H1 (cell line): ENCODE data around the gene HSF2. TPM values are rescaled to one million over a fixed set of nuclear protein-coding genes. Genes with fewer than 3 reads are reported as not detected.

ENCODE experiments used
- polyA plus RNA-seq, 7 experiments: library from polyadenylated mRNA; depleted of rRNA in 3 of 7; stranded (reverse) in 5 of 7; unstranded in 2 of 7; fragments of >200 nt in 5 of 7; fragments of 200-250 nt in 2 of 7; gene quantifications; 1 replicate in 5 of 7; 2 replicates in 1 of 7; 4 replicates in 1 of 7; pipeline versions ENCODE4 v1.2.1 to v1.2.3, GENCODE V29; 2011 to 2013; ENCODE audit warnings: missing spikeins in 2 of 7, mixed read lengths in 2 of 7
- small RNA-seq: library from polyadenylated mRNA; stranded (forward); fragments of <200 nt; extraction: miRNeasy Mini kit (QIAGEN cat#:217004); gene quantifications from one replicate; pipeline ENCODE3, GENCODE V24; 2013; ENCODE audit not compliant: insufficient read depth
- total RNA-seq: library from RNA; stranded (reverse); fragmentation: NEBNext Ultra II Directional; extraction: Animal tissue kit (Norgen Biotek cat#: 25700); gene quantifications from 2 replicates; pipeline ENCODE4 v1.2.1, GENCODE V29; 2021

HSF2 gene
- total and polyA plus RNA-seq, 2 of the 8 experiments (the other 6 are each of a cell fraction or from before 2014, with no cell fraction given) = 16.3 to 18.3 TPM

Small RNA genes within 50 kb of the gene (small RNA-seq; reads per million reads assigned to genes)
- gene Z99129.1 = not detected

Other genes with a start within 250 kb of the HSF2 start
- gene SERINC1, start 72.2 kb downstream of the HSF2 start, total RNA-seq = 38.0 and 38.6 TPM in 2 replicates
- 10.1 and 15.4 TPM in 2 replicates for gene SERINC1, start 72.2 kb downstream of the HSF2 start, polyA plus RNA-seq (2011; rRNA removed)
- gene PKIB, start 210.8 kb downstream of the HSF2 start, total RNA-seq = 72.0 and 73.3 TPM in 2 replicates
- 13.5 and 14.5 TPM in 2 replicates for gene PKIB, start 210.8 kb downstream of the HSF2 start, polyA plus RNA-seq (2011; rRNA removed)